Large intestine (tissue), 12 donors: Measurements from ENCODE around the gene HMGXB3. TPM values are rescaled to one million over a fixed set of nuclear protein-coding genes. Genes with fewer than 3 reads are reported as not detected.
A peak's percentile ranks its signal among the peaks of the same experiment; 100 is the strongest.

ENCODE experiments used
- DNase-seq, 2 donors: peaks; one replicate each; pipeline versions ENCODE4 v3.0.0 to v3.0.0-alpha.2; 2013
- H3K27ac ChIP-seq: one replicate; pipeline ENCODE4 v1.5.1; 2013; ENCODE audit warnings: low read length
- H3K27me3 ChIP-seq: 2 replicates; pipeline ENCODE4 v1.6.1; 2013; ENCODE audit warnings: low read length; ENCODE audit not compliant: control insufficient read depth, insufficient read depth
- H3K36me3 ChIP-seq: 2 replicates; pipeline ENCODE4 v1.6.1; 2013; ENCODE audit warnings: low read length; ENCODE audit not compliant: control insufficient read depth, insufficient read depth
- H3K4me1 ChIP-seq: one replicate; pipeline ENCODE4 v1.6.1; 2013; ENCODE audit warnings: low read length; ENCODE audit not compliant: control insufficient read depth, insufficient read depth
- H3K4me3 ChIP-seq: one replicate; pipeline ENCODE4 v1.5.1; 2013; ENCODE audit warnings: low read length
- H3K9me3 ChIP-seq: one replicate; pipeline ENCODE4 v1.6.1; 2013; ENCODE audit warnings: mild to moderate bottlenecking, low read depth, low read length, moderate library complexity; ENCODE audit not compliant: control insufficient read depth
- WGBS: methylation state at CpG from one replicate; pipeline ENCODE4 v1.1.5; 2013; ENCODE audit warnings: low lambda C conversion rate; ENCODE audit not compliant: insufficient coverage; 5-methylcytosine and 5-hydroxymethylcytosine counted together
- long read RNA-seq, 11 donors: transcript quantifications; one replicate each; lab custom pipeline, GENCODE V29; 2026
- polyA plus RNA-seq: library from polyadenylated mRNA; unstranded; fragments of 120-200 nt; gene quantifications from one replicate; pipeline ENCODE4 v1.2.1, GENCODE V29; 2013

The HMGXB3 gene, protein sequence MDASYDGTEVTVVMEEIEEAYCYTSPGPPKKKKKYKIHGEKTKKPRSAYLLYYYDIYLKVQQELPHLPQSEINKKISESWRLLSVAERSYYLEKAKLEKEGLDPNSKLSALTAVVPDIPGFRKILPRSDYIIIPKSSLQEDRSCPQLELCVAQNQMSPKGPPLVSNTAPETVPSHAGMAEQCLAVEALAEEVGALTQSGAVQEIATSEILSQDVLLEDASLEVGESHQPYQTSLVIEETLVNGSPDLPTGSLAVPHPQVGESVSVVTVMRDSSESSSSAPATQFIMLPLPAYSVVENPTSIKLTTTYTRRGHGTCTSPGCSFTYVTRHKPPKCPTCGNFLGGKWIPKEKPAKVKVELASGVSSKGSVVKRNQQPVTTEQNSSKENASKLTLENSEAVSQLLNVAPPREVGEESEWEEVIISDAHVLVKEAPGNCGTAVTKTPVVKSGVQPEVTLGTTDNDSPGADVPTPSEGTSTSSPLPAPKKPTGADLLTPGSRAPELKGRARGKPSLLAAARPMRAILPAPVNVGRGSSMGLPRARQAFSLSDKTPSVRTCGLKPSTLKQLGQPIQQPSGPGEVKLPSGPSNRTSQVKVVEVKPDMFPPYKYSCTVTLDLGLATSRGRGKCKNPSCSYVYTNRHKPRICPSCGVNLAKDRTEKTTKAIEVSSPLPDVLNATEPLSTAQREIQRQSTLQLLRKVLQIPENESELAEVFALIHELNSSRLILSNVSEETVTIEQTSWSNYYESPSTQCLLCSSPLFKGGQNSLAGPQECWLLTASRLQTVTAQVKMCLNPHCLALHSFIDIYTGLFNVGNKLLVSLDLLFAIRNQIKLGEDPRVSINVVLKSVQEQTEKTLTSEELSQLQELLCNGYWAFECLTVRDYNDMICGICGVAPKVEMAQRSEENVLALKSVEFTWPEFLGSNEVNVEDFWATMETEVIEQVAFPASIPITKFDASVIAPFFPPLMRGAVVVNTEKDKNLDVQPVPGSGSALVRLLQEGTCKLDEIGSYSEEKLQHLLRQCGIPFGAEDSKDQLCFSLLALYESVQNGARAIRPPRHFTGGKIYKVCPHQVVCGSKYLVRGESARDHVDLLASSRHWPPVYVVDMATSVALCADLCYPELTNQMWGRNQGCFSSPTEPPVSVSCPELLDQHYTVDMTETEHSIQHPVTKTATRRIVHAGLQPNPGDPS (N-terminal part only)
- 36.8 TPM for polyA plus RNA-seq
- long read RNA-seq, donor 1, full-length matches to known transcripts, result 1 of 1 reads
- long read RNA-seq, donor 1, partial matches to known transcripts, result 0 of 1 reads
- long read RNA-seq, donor 1, other reads (novel, unspliced or antisense), result 0 of 1 reads
- long read RNA-seq, donor 2, partial matches to known transcripts, result 5 of 5 reads
- long read RNA-seq, donor 2, other reads (novel, unspliced or antisense), result 0 of 5 reads
- long read RNA-seq, donor 3, partial matches to known transcripts, result 10 of 10 reads
- long read RNA-seq, donor 3, other reads (novel, unspliced or antisense), result 0 of 10 reads
- long read RNA-seq, donor 4, partial matches to known transcripts, result 7 of 7 reads
- long read RNA-seq, donor 4, other reads (novel, unspliced or antisense), result 0 of 7 reads
- long read RNA-seq, donor 5, full-length matches to known transcripts, result 1 of 1 reads
- long read RNA-seq, donor 5, partial matches to known transcripts, result 0 of 1 reads
- long read RNA-seq, donor 5, other reads (novel, unspliced or antisense), result 0 of 1 reads
- long read RNA-seq, donor 6, result 0 reads
- long read RNA-seq, donor 7, result 0 reads
- long read RNA-seq, donor 8, partial matches to known transcripts, result 12 of 12 reads
- long read RNA-seq, donor 8, other reads (novel, unspliced or antisense), result 0 of 12 reads
- long read RNA-seq, donor 9, result 0 reads
- long read RNA-seq, donor 10, full-length matches to known transcripts, result 3 of 14 reads
- long read RNA-seq, donor 10, partial matches to known transcripts, result 11 of 14 reads
- long read RNA-seq, donor 10, other reads (novel, unspliced or antisense), result 0 of 14 reads
- long read RNA-seq, donor 11, full-length matches to known transcripts, result 1 of 7 reads
- long read RNA-seq, donor 11, partial matches to known transcripts, result 6 of 7 reads
- long read RNA-seq, donor 11, other reads (novel, unspliced or antisense), result 0 of 7 reads

- peaks cover 26% of the 10 kb centered on the region for H3K4me1 ChIP-seq
- DNase-seq, result peak; percentile 93 to 96
- H3K36me3 ChIP-seq, result peaks cover 12% of the 10 kb centered on the region
- H3K4me3 ChIP-seq, result peak within 1 kb of the TSS; percentile 55
- H3K27ac ChIP-seq, result peak within 1 kb of the TSS; percentile 74
- H3K27me3 ChIP-seq, result no peaks in the 10 kb centered on the region
- WGBS, result no CpG with 5 or more reads among the region's 72 CpGs
- no peaks in the 10 kb centered on the region for H3K9me3 ChIP-seq
Observed at GRCh38 chr5:150000256-150000989, at the start of gene HMGXB3, which contains the start of gene TIGD6. HMGXB3 (plus strand) TSS chr5:150000739; CDS start chr5:150004853, 4,114 bp downstream. TIGD6 (minus strand) TSS chr5:150000654; CDS start chr5:149996348, 4,306 bp downstream.

DNA sequence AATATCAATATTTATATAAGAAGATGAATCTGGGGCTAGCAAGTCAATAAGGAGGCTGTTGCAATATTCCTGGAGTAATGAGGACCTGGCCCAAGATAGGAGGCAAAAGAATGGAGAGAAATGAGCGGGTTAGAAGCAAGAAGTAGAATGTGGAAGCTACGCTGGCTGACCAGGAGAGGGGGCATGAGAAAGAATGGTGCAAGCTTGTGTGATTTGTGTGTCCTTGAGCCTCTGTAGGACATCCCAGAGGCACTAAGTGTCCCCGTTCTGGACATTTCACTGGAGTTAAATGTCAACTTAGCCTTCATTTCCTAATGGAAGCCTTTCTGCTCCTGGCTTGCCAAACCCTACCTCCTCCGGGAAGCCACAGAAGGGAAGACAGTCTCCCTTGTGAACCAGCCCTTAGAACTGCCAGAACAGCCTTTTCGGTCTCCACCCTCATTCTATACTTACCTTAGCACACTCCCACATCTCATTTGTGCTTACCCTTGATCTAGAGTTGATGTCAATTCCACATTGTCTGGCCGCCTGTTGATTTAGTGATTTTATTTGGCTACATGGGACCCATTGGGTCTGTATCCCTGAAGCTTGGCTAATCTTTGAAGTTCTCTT is 49.3 kb upstream of the HMGXB3 start:
- no peaks in the 10 kb centered on the region for H3K27me3 ChIP-seq

GRCh38 chr5:149953436-149954121 is 47.0 kb upstream of the HMGXB3 start:
- 80% methylated on average over 2 of the region's 9 CpGs for WGBS
- H3K9me3 ChIP-seq, result no peaks in the 10 kb centered on the region
- no peak overlapping the region for H3K4me3 ChIP-seq
- H3K27me3 ChIP-seq, result no peaks in the 10 kb centered on the region
- H3K27ac ChIP-seq, result no peak overlapping the region
- no peak for DNase-seq
- H3K4me1 ChIP-seq, result peaks cover 20% of the 10 kb centered on the region
- no peaks in the 10 kb centered on the region for H3K36me3 ChIP-seq

More for the DNA sequence above, 49.3 kb upstream of the HMGXB3 start:
- no CpG with 5 or more reads among the region's 6 CpGs for WGBS
- peaks cover 20% of the 10 kb centered on the region for H3K4me1 ChIP-seq
- no peak overlapping the region for H3K27ac ChIP-seq
- H3K4me3 ChIP-seq, result no peak overlapping the region
- H3K36me3 ChIP-seq, result no peaks in the 10 kb centered on the region
- no peaks in the 10 kb centered on the region for H3K9me3 ChIP-seq
- DNase-seq, result no peak

DNA sequence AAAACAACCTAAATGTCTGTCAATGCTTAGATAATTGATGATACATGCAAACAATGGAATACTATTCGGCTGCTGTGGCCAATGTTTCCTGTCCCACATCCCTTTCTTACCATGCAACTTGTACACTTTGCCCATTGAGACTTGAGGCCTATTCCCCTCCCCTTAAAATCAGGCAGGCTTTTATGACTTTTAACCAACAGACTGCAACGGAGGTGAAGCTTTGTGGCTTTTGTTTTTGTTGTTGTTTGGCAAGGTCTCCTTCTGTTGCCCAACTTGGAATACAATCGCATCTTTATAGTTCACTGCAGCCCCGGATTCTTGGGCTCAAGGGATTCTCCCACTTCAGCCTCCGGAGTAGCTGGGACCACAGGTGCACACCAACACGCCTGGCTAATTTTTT is 45.7 kb upstream of the HMGXB3 start:
- Histone ChIP-seq H3K36me3 (no peaks in the 10 kb centered on the region), H3K9me3 (no peaks in the 10 kb centered on the region), H3K27me3 (no peaks in the 10 kb centered on the region), H3K4me1 (peaks cover 28% of the 10 kb centered on the region), H3K4me3 (no peak overlapping the region), H3K27ac (no peak overlapping the region)
- DNase-seq, result no peak
- WGBS, result 100% methylated on average over 2 of the region's 6 CpGs

- WGBS, result 60% methylated on average over 1 of the region's 5 CpGs
Observed at GRCh38 chr5:149956685-149957084, 43.9 kb upstream of the HMGXB3 start.

GRCh38 chr5:149957855-149958254 is 42.7 kb upstream of the HMGXB3 start:
- Histone ChIP-seq H3K36me3 (no peaks in the 10 kb centered on the region), H3K27me3 (no peaks in the 10 kb centered on the region), H3K4me1 (peaks cover 36% of the 10 kb centered on the region), H3K9me3 (no peaks in the 10 kb centered on the region), H3K4me3 (no peak overlapping the region), H3K27ac (peak overlapping the region; percentile 90)
- peak in 1 of 2 donors; percentile 59 for DNase-seq
- WGBS, result no CpG with 5 or more reads among the region's 4 CpGs

More at GRCh38 chr5:149956685-149957084, 43.9 kb upstream of the HMGXB3 start:
- Histone ChIP-seq H3K4me3 (no peak overlapping the region), H3K9me3 (no peaks in the 10 kb centered on the region), H3K36me3 (no peaks in the 10 kb centered on the region), H3K27ac (peak overlapping the region; percentile 90), H3K4me1 (peaks cover 32% of the 10 kb centered on the region), H3K27me3 (no peaks in the 10 kb centered on the region)
- peak in 1 of 2 donors; percentile 18 for DNase-seq

- WGBS, result 60% methylated on average over 1 of the region's 14 CpGs
Observed at GRCh38 chr5:149959406-149960236, 40.9 kb upstream of the HMGXB3 start.

More at GRCh38 chr5:149959406-149960236, 40.9 kb upstream of the HMGXB3 start:
- Histone ChIP-seq H3K4me1 (peaks cover 42% of the 10 kb centered on the region), H3K4me3 (peak overlapping the region; percentile 97), H3K27ac (peak overlapping the region; percentile 90), H3K36me3 (no peaks in the 10 kb centered on the region), H3K9me3 (no peaks in the 10 kb centered on the region), H3K27me3 (no peaks in the 10 kb centered on the region)
- DNase-seq, result peak in 1 of 2 donors; percentile 76
